GM23248 (cell line): ENCODE measurements around the gene CFAP210.

Experiments used
- EZH2 ChIP-seq: fragments of 200-600 bp; sonication (generic); IDR thresholded peaks from 2 replicates; pipeline ENCODE4 v1.6.1; 2018; ENCODE audit warnings: antibody characterized with exemption, mild to moderate bottlenecking; ENCODE audit not compliant: insufficient read depth, poor library complexity, severe bottlenecking
- EZH2phosphoT487 ChIP-seq: fragments of 200-600 bp; sonication (generic); IDR thresholded peaks from 2 replicates; pipeline ENCODE4 v1.6.1; 2018; ENCODE audit warnings: antibody characterized with exemption, moderate library complexity, mild to moderate bottlenecking, low read depth; ENCODE audit not compliant: insufficient read depth

DNA sequence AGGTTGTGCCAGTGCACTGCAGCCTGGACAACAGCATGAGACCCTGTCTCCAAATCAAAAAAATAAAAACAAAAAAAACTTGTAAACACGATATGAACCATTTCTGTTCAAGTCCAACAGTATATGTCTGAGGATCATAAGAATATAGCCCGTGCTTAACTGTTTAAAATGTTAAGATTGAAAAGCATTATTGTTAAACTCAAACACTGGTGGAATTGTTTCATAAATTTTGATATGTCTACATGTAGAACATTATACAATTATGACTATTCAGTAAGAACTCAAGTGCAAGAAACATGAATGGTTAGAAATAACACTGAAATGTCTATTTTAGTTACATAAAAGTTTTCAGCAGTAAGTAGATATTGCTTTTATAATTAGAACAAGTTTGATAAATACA, 80.3 kb downstream of the CFAP210 start:
- no peak for TF ChIP-seq EZH2
- no peak for TF ChIP-seq EZH2phosphoT487
